Measurements from ENCODE around the gene TMEM129. TPM values are rescaled to one million over a fixed set of nuclear protein-coding genes. Genes with fewer than 3 reads are reported as not detected.

TMEM129 gene, protein sequence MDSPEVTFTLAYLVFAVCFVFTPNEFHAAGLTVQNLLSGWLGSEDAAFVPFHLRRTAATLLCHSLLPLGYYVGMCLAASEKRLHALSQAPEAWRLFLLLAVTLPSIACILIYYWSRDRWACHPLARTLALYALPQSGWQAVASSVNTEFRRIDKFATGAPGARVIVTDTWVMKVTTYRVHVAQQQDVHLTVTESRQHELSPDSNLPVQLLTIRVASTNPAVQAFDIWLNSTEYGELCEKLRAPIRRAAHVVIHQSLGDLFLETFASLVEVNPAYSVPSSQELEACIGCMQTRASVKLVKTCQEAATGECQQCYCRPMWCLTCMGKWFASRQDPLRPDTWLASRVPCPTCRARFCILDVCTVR
- 100 to 1,000 TPM in 2 of 4 donors, 10 to 100 TPM in 2; 64.8 to 138 (median 106) TPM for total RNA-seq

- TF ChIP-seq POLR2A (IDR thresholded peaks at IDR 0.05) (peak in 1 of 2 donors; percentile 89), CTCF (IDR thresholded peaks at IDR 0.05) (peak in 1 of 6 experiments; percentile 14)
- peak; percentile 98 for DNase-seq
- peaks cover 13 to 25% of the 10 kb centered on the region in 2 donors for H3K4me1 ChIP-seq
Observed at GRCh38 chr4:1721003-1721665, at the start of gene TMEM129, which contains the start of gene TACC3. Gene TMEM129, minus strand, starts transcription at chr4:1721323. Its CDS starts 486 bp downstream, at chr4:1720837. Gene TACC3, plus strand, starts transcription at chr4:1721521. Its CDS starts 1,901 bp downstream, at chr4:1723422.

DNA sequence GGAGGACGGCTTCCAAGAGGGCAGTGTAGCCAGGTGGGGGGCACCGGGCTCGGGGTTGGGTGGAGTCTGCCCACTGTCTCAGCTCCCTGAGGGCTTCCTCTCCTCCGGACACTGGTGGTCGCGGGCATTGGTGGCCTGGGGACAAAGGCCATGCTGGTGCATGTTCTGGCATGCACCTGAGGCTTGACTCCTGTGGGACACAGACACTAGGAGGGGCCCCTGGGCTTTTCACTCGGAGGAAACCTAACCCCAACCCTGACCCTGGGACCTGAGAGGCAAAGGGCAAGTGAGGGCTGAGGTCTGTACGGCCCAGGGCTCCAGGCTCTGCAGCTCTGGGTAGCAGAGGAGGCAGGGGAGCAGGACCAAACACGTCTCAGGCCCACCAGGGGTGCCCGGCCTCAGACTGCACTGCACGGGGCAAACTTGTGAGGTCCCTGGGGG is 49.7 kb upstream of the TMEM129 start:
- intact Hi-C loops (cut with DNase I), result no loop called here
- no peak for DNase-seq
- TF ChIP-seq POLR2A (IDR thresholded peaks at IDR 0.05) (no peak), CTCF (IDR thresholded peaks at IDR 0.05) (no peak)

More at GRCh38 chr4:1721003-1721665, at the start of gene TMEM129, which contains the start of gene TACC3:
- intact Hi-C loops (cut with DNase I), result loop anchor here (5.0 to 10.0 kb wide), 2 partner anchors 144 to 366 kb away; no protein-coding TSS in a partner anchor
- Histone ChIP-seq H3K9me3 (no peaks in the 10 kb centered on the region), H3K27me3 (no peaks in the 10 kb centered on the region), H3K4me3 (replicated peaks in 1 of 3) (peak within 1 kb of the TSS; percentile 21 to 72 (median 63)), H3K27ac (peak within 1 kb of the TSS; percentile 72 to 93 (median 88)), H3K36me3 (peaks cover 3 to 17% of the 10 kb centered on the region in 2 donors)
- 0% methylated on average over 4 of the region's 83 CpGs; no CpG with 5 or more reads in 1 of the 2 donors for WGBS, 2 donors

DNA sequence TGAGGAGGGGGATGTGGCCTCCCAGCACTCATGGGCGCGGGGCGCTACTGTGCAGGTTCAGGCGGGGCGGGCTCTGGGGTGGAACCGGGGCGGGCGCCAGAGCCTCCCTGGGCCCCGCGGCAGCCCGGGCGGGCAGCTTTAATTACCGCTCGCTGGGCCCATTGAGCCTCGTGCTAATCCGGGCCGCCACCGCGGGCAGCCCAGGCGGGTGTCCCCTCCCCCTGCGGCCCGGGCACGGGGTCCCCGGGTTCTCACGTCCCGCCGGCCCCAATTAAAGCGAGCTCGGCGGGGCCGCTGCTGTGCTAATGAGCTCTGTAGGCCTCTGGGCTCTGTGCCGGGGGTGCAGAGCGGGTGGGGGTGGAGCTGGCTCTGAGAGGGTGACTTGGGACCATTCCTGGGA is 49.1 kb upstream of the TMEM129 start:
- intact Hi-C loops (cut with DNase I), result no loop called here
- H3K4me3 ChIP-seq (replicated peaks in 1 of 3), result no peak overlapping the region
- 47% methylated on average over 19 of the region's 33 CpGs; no CpG with 5 or more reads in 1 of the 2 donors for WGBS, 2 donors
- TF ChIP-seq CTCF (IDR thresholded peaks at IDR 0.05), result no peak
- no peak for TF ChIP-seq POLR2A (IDR thresholded peaks at IDR 0.05)
- H3K36me3 ChIP-seq, result no peaks in the 10 kb centered on the region
- peaks cover 5 to 10% of the 10 kb centered on the region in 2 donors for H3K4me1 ChIP-seq
- H3K27me3 ChIP-seq, result no peaks in the 10 kb centered on the region
- H3K9me3 ChIP-seq, result no peaks in the 10 kb centered on the region
- DNase-seq, result no peak
- no peak overlapping the region for H3K27ac ChIP-seq

More for the DNA sequence above, 49.7 kb upstream of the TMEM129 start:
- 80 to 85% methylated on average over 2 to 6 of the region's 11 CpGs for WGBS, 2 donors
- H3K9me3 ChIP-seq, result no peaks in the 10 kb centered on the region
- peaks cover 5 to 10% of the 10 kb centered on the region in 2 donors for H3K4me1 ChIP-seq
- H3K4me3 ChIP-seq (replicated peaks in 1 of 3), result no peak overlapping the region
- H3K27ac ChIP-seq, result no peak overlapping the region
- H3K27me3 ChIP-seq, result no peaks in the 10 kb centered on the region
- H3K36me3 ChIP-seq, result no peaks in the 10 kb centered on the region

- no peak overlapping the region for H3K4me3 ChIP-seq (replicated peaks in 1 of 3)
- DNase-seq, result no peak
- H3K9me3 ChIP-seq, result no peaks in the 10 kb centered on the region
- no peak for TF ChIP-seq CTCF (IDR thresholded peaks at IDR 0.05)
- no peak for TF ChIP-seq POLR2A (IDR thresholded peaks at IDR 0.05)
- intact Hi-C loops (cut with DNase I), result no loop called here
- peaks cover 5 to 10% of the 10 kb centered on the region in 2 donors for H3K4me1 ChIP-seq
- no peaks in the 10 kb centered on the region for H3K36me3 ChIP-seq
- H3K27ac ChIP-seq, result no peak overlapping the region
- 91% methylated on average over 4 of the region's 6 CpGs; no CpG with 5 or more reads in 1 of the 2 donors for WGBS, 2 donors
- no peaks in the 10 kb centered on the region for H3K27me3 ChIP-seq
Observed at GRCh38 chr4:1769692-1770091, 48.6 kb upstream of the TMEM129 start.
